Activated CD4-positive, CD25-positive, alpha-beta regulatory T cell treated with anti-CD3 and anti-CD28 coated beads, Interleukin-2, amount 50 U/mL, for 72 hours (primary cell): Measurements from ENCODE around the gene PGAP6.
"Not testable (repeated sequence)": the region's sequence is repeated elsewhere in the genome, so short reads cannot be mapped to it uniquely, and the experiment has no call there.

Experiments
- DNase-seq: peaks from one replicate; pipeline ENCODE4 v3.0.0; 2021

The PGAP6 gene

GRCh38 chr16:366476-366875, 15.3 kb downstream of the PGAP6 start:
- DNase-seq, result no peak

DNA sequence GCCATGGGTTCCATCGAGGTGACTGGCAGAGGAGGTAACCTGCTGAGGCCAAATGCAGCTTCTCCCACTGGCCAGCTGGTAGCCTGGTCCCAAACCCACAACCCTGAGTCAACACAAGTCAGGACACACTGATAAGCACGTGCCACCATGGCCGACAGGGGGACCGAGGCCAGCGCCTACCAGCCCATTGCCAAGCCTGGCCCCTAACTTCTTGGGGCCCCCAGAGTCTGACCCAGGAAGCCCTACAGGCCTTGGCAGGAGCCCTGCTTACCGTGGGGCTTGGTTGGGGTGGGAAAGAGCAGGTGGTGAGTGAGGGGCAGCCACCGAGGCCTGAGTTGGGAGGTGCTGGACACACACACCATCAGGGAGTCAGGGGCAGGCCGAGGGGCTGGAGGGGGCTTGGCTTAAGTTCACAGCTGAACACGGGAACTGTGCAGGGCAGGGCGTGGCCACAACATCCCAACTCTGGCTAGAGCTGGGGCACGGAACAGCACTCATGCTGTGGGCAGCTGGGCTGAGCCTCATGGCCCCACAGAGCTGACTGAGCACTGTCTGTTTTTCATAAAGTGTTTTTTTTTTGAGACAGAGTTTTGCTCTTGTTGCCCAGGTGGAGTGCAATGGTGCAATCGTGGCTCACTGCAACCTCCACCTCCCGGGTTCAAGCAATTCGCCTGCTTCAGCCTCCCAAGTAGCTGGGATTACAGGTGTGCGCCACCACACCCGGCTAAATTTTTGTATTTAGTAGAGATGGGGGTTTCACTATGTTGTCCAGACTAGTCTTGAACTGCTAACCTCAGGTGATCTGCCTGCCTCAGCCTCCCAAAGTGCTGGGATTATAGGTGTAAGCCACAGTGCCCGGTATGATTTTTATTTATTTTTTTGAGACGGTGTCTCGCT, 16.9 kb downstream of the PGAP6 start:
- DNase-seq, result no peak

GRCh38 chr16:363766-364490, 17.9 kb downstream of the PGAP6 start:
- DNase-seq, result no peak

- DNase-seq, result no peak
Measured at GRCh38 chr16:363110-363765, 18.5 kb downstream of the PGAP6 start.

- not testable (repeated sequence) for DNase-seq
Measured at GRCh38 chr16:362702-362999, 19.1 kb downstream of the PGAP6 start.

DNA sequence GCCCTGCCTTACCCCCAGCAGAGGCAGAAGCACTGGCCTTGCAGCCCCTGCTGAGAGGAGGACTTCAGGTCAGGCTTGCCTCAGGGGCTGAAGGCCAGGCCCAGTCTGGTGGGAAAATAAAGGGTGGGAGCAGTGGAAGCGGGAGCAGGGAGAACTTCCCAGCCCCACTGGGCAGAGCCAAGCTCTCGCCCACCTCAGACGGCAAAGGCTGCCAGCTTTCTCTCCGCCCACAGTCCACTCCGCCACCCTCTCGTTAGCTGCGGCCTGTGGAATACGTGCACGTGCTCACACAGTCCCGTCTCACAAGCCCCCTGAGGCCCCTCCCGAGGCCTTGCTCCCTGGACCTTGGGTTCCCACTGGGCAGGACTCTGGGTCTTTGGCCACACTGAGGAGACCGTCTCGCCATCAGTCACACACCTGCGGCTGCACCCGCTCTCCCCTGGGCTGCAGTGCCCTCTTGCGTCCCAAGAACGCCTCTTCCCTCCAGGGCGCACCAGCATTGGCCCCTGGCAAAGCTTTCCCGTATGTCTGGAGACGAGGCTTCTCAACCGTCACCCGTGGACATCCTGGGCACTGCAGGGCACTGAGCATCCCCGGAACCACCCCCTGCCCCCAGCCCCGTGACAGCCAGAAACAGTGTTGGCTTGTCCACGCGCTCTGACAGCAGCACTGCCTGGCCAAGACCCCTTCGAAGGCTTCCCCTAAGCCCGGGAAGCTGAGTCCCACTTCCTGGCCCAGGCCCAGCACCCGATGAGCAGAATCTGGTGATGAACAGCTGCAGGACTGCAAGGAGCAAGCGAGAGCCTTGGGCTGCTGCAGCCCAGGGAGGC, 19.7 kb downstream of the PGAP6 start:
- peak; percentile 74 for DNase-seq

GRCh38 chr16:361341-361871, 20.4 kb downstream of the PGAP6 start:
- DNase-seq, result no peak

GRCh38 chr16:360698-361336, 21.0 kb downstream of the PGAP6 start:
- no peak for DNase-seq

GRCh38 chr16:359871-360697, 21.7 kb downstream of the PGAP6 start:
- no peak for DNase-seq

- DNase-seq, result no peak
Measured at GRCh38 chr16:359067-359763, 22.6 kb downstream of the PGAP6 start.

DNA sequence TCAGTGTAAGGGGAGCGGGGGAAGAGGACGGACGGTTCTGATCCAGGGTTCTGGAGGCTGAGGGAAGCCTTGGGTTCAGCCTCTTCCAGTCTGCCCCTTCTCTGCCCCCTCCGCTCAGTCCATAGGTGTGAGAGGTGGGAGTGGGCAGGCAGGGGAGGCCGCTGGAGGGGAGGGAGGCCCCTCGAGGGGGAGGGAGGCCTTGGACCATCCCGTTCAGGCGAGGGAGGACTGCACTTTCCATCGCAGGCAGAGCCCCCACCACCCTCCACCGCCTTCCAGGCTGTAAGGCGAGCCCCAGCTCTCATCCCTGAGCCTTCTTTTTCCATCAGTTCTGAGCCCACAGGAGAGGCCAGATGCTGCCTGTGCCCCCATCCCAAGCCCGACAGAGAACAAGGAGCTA, 25.0 kb downstream of the PGAP6 start:
- DNase-seq, result no peak

- DNase-seq, result no peak
Measured at GRCh38 chr16:354971-355461, 26.8 kb downstream of the PGAP6 start.

DNA sequence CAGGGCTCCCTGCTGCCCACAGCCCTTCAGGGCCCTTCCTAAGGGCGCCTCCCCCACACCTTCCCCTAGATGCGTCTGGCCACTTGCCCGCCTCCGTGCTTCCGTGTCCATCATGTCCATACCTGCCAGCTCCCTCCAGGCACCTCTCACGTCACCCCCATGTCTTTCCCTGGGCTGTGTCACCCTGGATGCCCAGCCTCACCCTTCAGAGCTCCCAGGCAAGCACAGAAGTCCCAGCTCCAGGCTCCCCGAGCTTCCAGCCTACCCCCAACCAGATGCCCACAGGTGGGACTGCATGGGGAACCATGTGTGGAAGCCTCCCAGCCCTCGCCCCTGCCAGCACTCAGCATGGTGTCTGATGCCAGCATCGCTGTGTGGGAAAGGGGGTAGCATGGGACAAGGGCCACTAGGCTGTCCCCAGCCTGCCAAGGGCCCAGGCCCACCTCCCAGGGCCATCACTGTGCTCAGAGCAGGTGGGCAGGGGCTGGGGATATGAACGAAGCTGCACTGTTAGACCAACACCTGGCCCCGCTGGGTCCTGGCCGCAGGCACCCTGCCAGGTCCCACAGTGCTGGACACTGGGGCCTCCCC, 27.4 kb downstream of the PGAP6 start:
- no peak for DNase-seq

DNA sequence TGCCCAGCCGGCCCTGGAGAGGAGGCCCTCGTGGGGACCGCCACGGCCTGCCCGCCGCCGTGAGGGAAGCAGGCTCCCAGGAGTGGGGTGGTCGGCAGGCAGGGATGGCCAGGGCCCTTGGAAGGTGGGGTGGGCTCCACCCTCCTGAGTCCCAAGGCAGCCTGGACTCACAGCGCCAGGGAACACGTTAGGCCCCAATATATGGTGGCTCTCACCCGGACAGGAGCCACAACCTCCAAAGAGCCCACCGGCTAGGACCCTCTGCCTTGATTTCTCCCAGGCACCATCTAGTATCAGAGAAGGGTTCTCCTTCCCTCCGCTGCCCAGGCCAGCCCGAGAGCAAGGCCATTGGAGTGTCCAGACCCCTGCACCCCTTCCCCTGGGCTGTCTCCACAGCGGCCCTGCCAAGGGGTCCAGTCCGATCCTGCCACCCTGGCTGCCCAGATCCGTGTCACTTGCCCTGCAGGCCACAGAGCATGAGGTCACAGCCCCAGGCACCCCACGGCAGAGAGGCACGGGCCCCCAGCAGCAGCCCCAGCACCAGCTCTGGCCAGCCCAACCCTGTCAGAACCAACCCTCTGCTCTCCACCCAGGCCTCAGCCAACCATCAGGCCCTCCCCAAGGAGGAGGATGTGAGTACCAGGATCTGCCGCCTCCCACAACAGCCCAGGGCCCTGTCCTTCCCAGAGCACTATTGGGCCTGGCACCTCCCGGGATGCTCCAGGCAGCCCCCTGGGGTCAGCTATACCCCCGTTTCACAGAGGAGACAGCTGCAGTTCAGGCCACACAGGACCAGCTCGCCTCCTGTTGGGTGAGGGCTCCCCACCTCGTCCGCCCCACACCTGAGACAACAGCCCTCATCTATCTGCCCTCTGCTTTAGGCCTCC, 28.1 kb downstream of the PGAP6 start:
- no peak for DNase-seq

GRCh38 chr16:352547-353403, 29.0 kb downstream of the PGAP6 start, which contains the start of gene AXIN1:
AXIN1 (minus strand) TSS chr16:352723; CDS start chr16:347025, 5,698 bp downstream.
- peak; percentile 100 for DNase-seq

GRCh38 chr16:351804-352520, 29.8 kb downstream of the PGAP6 start:
- DNase-seq, result no peak

GRCh38 chr16:350203-350602, 31.6 kb downstream of the PGAP6 start:
- DNase-seq, result no peak
